Astrocyte of the cerebellum (primary cell): ENCODE results near the gene AHI1.

Experiments
- DNase-seq: peaks from one replicate; pipeline ENCODE4 v3.0.0-alpha.2; 2011; ENCODE audit warnings: low read depth
- H3K4me3 ChIP-seq: 2 replicates; pipeline ENCODE4 v1.5.1; 2011; ENCODE audit warnings: mild to moderate bottlenecking, low read depth, low read length, moderate library complexity
- in situ Hi-C: cut with HindIII; loops from 2 replicates; pipeline ENCODE4 v1.10.0; 2017; ENCODE audit warnings: low sequenced_read_pairs
- TF ChIP-seq, protein P1 (sequence below): IDR thresholded peaks from 2 replicates; pipeline ENCODE4 v1.5.1; 2012; ENCODE audit warnings: low read length, low read depth, moderate library complexity, mild to moderate bottlenecking; ENCODE audit errors: missing control alignments

The AHI1 gene

DNA sequence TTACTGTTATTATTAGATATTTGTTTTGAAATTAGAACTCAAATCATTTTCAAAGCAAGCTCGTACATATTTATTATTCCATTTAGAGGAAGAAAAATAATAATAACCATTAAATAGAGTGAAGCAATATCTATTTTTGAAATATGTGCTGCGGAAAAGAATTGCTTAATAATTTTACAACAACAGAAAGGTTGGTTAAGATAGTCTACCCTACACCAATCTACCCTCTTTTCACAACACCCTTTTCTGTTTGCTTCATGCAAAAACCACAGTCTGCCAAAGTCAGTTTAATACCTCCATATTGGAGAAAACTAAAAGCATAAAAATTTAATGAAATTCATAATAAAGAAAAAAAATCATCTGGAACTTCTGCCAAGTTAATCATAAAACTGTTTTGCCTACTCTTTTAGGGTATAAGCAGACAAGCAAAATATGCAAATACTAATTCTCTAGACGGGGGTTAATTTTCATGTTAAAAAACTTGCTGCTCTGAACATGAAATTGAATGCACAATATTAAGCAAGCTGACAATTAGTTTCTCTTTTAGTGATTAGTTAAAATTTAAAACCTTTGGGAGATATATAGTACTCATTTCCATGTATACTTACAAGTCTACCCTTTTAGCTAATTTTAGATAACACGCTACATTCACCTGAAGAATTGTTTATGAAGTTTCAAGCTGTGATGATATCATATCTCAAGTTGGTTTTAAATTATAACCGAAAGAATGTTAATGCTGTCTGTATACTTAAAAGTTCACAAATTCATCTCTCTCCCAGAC, 100.2 kb downstream of the AHI1 start:
- DNase-seq: no peak
- no peak overlapping the region for H3K4me3 ChIP-seq
- TF ChIP-seq, protein P1, sequence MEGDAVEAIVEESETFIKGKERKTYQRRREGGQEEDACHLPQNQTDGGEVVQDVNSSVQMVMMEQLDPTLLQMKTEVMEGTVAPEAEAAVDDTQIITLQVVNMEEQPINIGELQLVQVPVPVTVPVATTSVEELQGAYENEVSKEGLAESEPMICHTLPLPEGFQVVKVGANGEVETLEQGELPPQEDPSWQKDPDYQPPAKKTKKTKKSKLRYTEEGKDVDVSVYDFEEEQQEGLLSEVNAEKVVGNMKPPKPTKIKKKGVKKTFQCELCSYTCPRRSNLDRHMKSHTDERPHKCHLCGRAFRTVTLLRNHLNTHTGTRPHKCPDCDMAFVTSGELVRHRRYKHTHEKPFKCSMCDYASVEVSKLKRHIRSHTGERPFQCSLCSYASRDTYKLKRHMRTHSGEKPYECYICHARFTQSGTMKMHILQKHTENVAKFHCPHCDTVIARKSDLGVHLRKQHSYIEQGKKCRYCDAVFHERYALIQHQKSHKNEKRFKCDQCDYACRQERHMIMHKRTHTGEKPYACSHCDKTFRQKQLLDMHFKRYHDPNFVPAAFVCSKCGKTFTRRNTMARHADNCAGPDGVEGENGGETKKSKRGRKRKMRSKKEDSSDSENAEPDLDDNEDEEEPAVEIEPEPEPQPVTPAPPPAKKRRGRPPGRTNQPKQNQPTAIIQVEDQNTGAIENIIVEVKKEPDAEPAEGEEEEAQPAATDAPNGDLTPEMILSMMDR: no peak
- in situ Hi-C loops: no loop called here

DNA sequence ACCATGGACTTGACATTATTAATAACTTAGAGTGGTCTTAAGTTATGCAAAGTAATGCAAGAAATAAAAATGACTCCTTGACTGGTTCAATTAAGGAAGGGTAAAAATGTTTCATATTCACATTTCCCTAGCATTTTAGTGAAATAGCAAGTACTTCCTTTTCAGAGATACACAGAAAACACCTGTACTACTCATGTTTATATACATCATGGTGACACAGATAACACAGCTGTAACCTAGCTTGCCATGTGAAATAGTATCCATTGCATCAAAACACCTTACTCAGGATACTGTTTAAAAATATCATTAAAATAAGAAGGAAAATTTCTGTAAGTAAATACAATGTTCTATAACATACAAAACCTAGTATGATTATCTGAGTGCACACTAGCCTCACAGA, 102.4 kb downstream of the AHI1 start:
- in situ Hi-C loops: no loop called here

DNA sequence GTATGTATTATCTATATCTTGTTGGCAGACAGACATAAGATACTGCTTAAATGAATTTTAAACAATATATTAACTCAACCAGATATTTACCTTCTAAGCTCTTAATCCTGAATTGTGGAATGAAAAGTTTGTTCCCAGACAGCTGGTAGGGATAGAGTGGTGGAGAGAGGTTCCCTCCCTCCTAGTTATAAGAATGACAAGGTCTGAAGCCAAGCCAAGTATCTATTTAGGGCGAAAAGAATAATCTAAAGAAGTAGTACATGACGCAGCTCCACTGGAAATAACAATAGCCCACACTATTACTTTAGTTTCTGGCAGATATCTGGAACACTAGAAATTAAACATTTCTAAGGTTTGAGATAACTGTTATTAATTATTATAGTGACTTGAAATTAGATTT, 104.3 kb downstream of the AHI1 start:
- DNase-seq: no peak
- no peak overlapping the region for H3K4me3 ChIP-seq
- TF ChIP-seq, protein P1: no peak
- in situ Hi-C loops: no loop called here

More for the DNA sequence above, 102.4 kb downstream of the AHI1 start:
- TF ChIP-seq, protein P1: no peak
- DNase-seq: no peak
- no peak overlapping the region for H3K4me3 ChIP-seq

DNA sequence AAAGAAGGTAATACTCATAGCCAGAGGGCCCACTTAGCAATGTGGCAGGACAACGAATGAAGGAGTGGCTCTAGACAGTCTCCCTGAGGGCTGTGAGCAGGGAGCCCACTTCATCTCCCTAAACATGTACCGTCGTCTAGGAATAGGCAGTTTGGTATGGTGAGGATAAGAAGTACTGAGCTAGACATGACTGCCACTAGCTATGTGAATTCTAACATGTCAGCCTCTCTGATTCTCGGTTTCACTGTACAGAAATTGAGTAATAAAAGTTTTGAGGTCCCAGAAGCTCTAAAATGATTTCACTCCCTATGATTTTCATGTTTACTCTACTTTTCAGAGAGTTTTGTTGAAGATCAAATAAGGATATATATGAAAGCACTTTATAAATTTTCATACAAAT, 107.1 kb downstream of the AHI1 start:
- in situ Hi-C loops: no loop called here
- no peak for DNase-seq
- TF ChIP-seq, protein P1: no peak
- H3K4me3 ChIP-seq: no peak overlapping the region

DNA sequence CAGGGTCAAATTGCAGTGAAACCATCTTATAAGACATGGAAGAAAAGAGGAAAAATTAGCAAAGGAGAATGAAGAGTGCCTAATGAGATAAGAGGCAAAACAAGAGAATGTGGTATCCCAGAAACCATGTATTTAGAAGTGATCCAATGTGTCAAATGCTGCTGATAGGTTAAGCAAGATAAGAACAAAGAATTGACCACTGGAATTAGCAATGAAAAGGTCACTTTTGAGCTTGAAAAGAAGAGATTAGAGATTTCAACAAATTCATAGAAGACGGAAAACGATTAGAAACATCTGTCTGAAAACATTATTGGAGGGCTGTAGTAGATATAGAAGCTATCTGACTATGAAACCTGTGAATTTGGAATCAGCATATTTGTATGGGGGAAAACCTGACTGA, 112.2 kb downstream of the AHI1 start:
- no peak for DNase-seq
- no peak overlapping the region for H3K4me3 ChIP-seq
- TF ChIP-seq, protein P1: no peak
- in situ Hi-C loops: no loop called here

DNA sequence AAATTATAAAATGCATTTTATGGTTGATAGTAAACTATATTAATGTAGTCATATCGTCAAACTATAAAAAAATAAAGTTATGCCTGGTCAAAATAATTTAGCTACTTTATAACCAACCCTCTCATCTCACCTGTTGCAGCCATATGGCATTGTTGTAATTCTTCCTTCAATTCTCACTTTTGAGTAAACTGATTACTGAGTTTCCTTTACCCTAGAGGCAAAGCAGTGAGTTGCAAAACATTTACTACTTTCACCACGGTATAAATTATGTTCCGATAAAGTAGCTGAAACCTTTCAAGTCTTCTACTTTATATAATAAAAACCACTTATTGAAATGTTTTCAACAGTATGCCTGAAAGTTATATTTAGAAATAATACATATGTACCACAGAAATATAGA, 113.8 kb downstream of the AHI1 start:
- in situ Hi-C loops: no loop called here
- DNase-seq: no peak
- TF ChIP-seq, protein P1: no peak
- no peak overlapping the region for H3K4me3 ChIP-seq
